Stimulated activated CD4-positive, alpha-beta T cell treated with anti-CD3 and anti-CD28 coated beads, Interleukin-12 subunit alpha, Interleukin-12 subunit beta, amount 100 ng/mL, for 4 hours (primary cell): ENCODE results near the gene CNIH2.
A peak's percentile ranks its signal among the peaks of the same experiment; 100 is the strongest.
"Not testable (repeated sequence)": the region's sequence is repeated elsewhere in the genome, so short reads cannot be mapped to it uniquely, and the experiment has no call there.

Experiments used
- DNase-seq: peaks from one replicate; pipeline ENCODE4 v3.0.0-alpha.2; 2020

CNIH2 gene

DNA sequence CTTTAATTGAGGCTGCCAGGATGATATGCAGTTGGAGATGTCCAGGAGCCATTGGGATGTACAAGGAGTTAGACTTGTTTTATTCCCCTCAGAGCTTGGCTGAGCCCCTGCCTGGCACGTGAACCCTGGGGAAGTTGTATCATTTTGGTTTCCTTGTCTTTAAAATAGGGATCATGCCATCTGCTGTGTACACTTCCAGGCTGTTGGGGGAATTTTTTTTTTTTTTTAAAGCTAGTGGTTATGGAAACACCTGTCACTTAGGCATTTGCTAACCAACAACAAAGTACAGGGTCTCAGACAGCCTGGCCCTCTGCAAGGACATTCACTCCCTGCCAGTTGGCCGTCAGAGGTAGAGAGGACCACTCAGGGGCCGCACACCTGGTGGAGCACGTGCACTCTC is 18.0 kb upstream of the CNIH2 start:
- DNase-seq, result no peak

DNA sequence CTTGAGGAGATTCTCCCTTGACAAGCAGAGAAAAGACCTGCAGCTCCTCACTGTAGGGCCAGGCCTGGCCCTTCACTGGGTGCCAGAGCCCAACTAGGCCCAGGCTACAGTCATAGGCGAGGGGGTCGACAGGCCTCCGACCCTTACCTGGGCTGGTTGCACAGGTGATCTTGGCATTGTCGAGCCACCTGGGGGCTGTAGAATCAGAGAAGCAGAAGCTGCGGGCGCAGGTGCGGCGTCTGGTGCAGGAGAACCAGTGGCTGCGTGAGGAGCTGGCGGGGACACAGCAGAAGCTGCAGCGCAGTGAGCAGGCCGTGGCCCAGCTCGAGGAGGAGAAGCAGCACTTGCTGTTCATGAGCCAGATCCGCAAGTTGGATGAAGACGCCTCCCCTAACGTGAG is 16.4 kb upstream of the CNIH2 start:
- DNase-seq, result no peak

DNA sequence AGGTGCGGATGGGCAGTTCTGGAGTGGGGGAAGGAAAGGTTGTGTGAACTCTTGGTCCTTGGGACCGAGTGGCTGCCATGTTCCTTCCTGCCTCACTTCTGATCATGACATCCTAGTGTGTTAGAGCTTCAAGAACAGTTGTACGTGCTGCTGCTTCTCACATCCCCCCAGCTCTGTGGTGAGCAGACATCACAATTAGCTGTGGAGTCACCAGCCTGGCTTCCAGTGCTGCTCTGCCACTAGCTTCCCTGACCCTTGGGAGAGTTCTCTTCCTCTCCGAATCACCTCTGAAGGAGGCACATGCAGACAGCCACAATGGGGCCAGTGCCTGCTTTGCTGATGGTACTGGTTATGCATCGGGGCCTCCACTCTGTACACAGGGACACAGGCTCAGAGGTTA is 15.8 kb upstream of the CNIH2 start:
- DNase-seq, result no peak

DNA sequence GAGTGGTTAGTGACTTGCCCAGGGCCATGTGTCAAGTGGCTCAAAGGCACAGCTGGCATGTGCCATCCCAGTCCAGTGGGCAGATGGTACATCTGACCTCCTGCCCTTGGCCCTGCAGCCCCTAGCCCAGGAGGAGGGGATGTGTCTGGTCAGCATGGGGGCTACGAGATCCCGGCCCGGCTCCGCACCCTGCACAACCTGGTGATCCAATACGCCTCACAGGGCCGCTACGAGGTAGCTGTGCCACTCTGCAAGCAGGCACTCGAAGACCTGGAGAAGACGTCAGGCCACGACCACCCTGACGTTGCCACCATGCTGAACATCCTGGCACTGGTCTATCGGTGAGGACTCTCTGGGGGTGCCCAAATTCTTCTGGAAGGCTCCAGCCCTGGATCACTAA is 15.3 kb upstream of the CNIH2 start:
- no peak for DNase-seq

DNA sequence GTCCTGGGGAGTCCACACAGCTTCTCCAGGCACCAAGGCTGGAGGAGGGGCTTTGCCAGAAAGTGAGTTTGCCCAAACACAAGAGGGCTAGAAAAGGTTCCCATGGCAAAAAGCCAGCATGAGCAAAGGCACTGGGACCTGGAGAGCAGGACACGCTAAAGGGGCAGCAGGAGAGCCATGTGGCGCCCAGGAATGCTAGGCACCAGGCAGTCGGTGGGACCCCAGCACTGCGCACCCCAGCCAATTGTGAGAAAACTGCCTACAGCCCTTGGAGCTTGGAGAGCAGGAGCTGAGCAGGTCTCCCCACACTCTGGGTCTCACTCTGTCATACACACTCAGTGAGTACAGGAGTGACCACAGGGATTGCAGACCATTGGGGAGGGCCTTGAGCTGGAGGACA is 14.7 kb upstream of the CNIH2 start:
- DNase-seq, result no peak

DNA sequence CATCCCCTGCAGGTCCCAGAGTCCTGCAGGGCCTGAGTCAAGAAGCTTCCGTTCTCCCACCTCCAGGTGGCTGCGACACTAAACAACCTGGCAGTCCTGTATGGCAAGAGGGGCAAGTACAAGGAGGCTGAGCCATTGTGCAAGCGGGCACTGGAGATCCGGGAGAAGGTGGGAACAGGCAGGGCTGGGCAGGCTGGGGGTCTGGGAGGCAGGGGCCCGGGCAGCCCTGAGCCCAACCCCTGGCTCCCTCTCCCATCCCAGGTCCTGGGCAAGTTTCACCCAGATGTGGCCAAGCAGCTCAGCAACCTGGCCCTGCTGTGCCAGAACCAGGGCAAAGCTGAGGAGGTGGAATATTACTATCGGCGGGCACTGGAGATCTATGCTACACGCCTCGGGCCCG is 14.2 kb upstream of the CNIH2 start:
- DNase-seq, result no peak

DNA sequence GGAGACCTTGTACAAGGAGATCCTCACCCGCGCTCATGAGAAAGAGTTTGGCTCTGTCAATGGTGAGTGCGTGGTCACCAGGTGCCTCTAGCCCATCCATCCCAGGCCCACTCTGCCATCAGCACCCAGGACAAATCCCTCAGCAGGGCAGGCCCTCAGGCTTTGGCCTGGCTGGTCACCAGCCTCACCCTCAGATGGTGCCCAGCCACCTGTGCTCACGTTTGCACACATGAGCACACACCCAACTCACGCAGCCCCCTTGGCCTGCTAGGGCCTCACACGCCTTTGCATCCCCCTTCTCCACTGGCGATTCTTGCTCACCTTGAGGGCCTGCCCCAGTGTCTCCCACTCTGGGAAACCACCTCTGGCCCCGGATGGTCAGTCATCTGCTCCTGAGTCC is 13.6 kb upstream of the CNIH2 start:
- no peak for DNase-seq

DNA sequence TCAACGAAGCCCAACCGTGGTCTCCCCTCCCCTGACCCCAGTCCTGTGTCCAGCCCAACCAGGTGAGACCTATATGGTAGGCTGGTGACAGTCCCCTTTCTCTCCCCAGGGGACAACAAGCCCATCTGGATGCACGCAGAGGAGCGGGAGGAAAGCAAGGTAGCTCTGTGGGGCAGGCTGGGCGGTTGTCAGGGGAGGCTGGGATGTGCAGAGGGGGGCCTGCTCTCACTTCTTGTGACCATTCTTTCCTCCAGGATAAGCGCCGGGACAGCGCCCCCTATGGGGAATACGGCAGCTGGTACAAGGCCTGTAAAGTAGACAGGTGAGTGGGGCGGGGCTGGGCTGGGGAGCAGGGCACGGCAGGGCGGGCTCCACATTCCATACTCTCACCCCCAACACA is 13.1 kb upstream of the CNIH2 start:
- peak; percentile 42 for DNase-seq

DNA sequence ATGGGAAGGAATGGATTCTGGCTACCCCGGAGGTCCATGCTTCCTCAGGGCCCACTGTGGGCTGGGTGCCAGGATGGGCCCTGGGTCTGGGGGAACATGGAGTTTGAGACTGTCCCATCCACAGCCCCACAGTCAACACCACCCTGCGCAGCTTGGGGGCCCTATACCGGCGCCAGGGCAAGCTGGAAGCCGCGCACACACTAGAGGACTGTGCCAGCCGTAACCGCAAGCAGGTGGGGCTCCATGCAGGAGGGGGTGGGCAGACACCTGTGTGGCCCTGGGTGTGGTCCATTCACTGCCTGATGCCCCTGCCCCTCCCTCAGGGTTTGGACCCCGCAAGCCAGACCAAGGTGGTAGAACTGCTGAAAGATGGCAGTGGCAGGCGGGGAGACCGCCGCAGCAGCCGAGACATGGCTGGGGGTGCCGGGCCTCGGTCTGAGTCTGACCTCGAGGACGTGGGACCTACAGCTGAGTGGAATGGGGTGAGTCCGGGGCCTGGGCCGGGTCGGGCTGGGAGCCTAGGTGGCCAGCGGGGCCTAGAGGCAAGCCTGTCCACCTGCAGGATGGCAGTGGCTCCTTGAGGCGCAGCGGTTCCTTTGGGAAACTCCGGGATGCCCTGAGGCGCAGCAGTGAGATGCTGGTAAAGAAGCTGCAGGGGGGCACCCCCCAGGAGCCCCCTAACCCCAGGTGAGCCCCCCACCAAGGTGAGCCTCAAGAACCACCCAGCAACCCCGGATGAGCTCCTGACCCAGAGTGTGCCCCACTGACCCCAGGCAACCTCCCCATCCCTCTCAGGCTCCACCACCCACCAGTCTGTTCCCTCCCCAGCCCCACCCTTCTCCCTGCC is 12.2 kb upstream of the CNIH2 start:
- no peak for DNase-seq

DNA sequence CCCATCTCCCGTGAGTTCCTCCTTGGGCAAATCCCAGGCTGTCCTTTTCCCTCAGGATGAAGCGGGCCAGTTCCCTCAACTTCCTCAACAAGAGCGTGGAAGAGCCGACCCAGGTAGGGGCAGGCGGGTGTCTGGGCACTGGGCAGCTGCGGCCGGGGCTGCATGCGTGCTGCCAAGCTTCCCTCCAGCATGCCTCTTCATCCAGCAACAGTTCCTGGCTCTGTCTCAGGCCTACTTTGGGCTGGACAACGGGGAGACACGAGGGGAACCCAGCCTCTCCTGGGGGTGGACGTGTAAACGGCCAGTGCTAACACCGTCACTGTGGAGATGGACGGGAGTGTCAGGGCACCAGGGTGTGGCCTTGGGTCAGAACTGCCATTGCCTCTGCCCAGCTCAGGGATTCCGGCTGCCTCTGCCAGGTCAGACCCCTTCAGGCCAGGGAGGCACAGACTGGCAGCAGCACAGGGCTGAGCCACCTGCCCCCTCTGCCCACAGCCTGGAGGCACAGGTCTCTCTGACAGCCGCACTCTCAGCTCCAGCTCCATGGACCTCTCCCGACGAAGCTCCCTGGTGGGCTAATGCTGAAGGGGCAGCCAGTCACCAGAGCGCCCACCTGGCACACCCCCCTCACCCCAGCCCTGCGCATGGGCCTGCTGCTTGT is 11.5 kb upstream of the CNIH2 start:
- DNase-seq, result no peak

DNA sequence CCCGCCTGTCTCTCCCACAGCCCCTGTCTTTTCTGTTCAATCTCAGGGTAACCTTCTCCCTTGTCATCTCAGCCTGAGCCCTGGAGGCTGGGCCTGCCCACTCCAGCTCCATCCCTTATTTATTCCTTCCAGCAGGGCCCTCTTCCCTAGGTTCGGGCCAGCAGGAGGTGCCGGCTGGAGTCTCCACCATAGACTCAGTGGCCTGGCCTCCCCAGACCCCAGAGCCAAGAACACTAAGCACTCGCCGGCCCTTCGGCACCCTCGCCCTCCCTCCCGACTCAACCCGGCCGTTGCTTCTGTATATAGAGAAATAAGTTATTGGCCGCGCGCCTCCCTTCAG is 11.0 kb upstream of the CNIH2 start:
- no peak for DNase-seq

DNA sequence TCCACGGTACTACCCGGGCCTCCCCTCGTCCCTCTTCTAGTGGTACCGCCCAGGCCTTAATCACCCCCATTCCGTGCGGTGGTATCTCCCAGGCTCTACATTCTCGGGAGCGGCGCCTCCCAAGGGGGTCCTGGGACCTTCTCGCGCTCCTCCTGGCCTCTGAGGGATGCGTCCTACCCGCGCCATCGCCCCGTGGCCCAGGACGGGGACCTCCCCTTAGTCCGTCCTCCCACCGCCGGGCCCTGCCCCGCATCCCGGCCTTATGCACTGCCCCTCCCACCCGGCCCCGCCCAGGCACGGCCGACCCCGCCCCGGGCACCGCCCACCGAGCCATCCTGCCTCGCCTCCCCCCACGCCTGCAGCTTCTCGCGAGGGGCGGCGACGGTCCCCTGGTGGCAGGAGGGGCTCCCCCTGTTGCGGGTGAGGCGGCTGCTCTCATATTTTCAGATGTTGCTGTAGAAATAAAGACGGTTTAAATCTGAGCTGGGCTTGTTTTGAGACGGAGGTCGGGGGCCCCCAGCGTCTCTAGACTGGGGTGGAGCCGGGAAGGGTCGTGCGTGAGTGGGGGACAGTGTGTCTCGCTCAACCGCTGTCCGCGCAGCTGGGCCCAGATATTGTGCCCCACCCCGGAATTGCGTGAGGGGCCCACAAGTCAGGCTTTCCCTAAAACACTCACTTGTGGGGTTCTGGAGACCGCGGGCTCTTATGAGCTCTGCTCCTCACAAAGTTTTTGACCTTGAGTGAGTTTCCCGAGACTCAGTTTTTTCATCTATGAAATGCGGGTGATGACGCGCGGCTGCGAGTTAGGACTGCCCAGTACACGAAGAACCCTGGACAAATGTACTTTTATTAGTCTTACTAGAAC is 10.4 kb upstream of the CNIH2 start:
- peak; percentile 89 for DNase-seq

DNA sequence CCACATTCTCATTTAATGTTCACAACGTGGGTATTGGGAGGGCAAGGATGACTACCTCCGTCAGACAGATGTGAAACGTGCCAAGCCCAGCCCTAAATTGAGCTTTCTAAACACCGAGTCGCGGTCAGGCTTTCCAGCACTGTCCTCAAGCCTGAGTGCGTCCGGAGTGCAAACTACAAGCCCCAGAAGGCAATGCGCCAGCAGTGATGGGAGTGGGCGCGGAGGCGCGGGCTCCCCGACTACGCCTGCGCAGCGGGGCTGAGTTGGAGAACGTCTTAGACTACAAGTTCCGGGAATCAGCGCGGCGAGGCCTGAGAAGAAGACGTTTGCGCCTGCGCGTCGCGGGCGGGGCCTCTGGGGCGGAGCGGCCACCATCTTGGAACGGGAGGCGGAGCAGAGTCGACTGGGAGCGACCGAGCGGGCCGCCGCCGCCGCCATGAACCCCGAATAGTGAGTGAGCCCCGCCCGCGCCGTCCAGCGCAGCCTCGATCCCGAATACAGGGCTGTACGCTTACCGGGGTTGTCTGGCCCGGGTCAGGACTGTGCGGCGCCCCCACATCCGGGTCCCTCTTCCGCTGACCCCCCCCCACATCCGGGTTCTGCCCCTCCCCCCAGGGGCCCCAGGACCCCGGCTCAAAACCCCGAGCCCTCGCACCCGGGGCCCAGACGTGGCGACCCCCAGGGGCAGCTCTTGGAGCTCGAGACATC is 9.6 kb upstream of the CNIH2 start, which contains the start of gene RAB1B:
TSS of gene RAB1B (plus strand) at position 396 of the 708 bp plus-strand sequence. CDS start at position 437, 41 bp downstream.
- peak; percentile 99 for DNase-seq

DNA sequence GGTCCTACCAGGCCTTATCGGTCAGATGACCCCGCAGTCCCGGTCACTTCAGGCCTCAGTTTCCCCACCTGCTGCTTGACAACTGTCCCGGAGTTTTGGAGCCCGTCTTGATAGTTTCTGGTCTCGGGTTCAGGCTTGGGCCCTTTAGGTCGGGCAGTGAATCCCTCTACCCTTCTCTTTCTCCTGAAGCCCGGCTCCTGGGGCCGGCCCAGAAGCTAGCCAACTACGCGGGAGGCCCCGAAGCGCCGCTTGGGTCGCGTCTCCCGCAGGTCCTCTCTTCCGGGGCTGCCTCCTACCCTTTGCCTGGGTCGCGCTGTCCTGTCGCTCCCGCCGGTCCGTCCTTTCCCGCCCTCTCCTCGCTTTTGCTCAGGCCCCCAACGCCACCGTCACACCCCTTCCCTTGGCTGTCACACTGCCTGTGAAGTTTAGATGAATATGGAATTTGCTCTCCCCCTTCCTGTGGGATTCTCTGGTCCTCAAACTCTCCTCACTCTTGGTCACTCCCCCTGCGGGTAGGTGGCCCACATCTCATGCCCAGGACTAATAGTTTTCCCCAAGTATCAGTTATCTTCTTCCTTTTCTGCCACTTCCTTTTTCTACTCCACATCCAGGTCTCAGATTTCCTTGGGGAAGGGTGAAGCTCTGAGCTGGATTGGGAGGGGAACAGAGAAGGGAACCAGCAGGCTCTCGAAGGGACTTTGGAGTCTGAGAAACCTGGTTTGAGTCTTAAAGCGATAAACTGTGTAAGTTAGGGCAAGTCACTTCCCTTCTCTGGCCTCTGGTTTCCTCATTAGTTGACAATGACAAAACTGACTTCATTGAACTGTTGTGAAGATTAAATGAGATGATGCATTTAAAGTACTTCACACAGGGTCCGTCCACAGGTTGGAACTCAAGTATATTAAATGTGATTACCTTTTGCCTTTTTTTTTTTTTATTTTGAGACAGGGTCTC is 8.7 kb upstream of the CNIH2 start:
- no peak for DNase-seq

DNA sequence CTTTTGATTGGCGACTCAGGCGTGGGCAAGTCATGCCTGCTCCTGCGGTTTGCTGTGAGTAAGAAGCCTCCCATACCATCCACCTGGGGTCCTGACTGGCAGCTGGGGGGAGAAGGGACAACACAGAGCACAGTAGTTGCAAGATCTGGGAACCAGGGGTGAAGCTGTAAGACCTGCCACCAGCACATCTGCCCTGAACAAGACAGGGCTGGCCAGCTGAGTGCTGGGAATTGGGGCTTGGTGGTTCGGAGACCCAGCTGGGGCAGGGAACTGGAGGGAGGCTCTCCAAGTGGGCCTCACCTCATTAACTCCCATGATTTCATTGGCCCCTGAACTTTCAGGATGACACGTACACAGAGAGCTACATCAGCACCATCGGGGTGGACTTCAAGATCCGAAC is 6.2 kb upstream of the CNIH2 start:
- no peak for DNase-seq

DNA sequence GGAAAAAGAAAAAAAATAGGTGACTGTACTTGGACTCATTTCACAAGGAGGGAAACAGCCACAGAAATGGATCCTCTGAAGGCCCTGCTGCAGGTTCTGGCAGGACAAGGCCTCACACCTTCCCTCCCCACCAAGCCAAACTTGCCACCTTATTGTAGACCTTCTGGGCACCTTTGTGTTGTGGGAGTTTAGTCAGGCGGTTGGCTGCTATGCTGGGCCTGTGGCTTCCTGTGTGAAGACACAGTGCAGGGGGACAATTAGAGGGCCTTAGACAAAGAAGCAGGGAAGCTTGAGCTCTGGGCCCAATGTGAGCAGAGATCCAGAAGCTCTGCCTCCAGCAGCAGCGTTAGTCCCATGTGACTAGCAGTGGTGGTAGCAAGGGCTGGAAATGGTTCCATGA is 5.4 kb upstream of the CNIH2 start:
- DNase-seq, result no peak

DNA sequence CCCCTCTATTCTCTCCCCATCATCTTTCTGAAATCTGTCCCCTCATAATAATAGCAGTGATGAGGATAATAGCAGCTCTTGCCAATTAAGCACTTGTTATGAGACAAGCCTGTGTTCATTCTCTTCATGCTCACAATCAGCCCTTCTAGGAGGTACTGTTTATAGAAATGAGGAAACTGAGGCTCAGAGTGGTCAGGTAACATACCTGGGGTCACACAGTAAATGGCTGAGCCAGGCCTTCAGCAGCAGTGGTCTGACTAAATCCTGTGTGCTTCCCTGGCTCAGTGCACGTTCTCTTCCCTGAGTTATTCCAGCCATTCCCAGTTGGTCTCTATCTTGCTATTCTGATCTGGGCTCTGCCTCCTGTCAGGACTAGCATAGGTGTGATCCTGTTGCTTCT is 3.8 kb upstream of the CNIH2 start:
- no peak for DNase-seq

DNA sequence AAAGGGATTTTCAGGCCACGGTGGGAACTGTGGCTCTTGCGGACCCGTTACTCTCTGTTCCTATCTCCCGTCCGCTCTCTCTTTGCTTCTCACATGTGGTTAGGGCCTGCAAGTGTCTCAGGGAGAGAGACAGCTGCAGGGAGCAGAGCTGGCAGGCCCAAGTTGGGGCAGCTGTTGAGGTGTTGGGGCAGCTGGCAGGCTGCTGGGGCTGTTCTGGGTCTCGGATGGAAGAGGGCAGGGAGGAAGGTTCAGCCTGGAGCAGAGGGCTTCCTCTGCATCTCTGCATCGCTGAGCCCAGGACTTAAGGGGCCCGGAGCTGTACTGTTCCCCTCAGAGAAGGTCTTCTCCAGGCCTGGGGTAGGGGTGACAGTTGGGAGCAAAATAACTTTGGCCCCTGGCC is 2.6 kb upstream of the CNIH2 start:
- no peak for DNase-seq

DNA sequence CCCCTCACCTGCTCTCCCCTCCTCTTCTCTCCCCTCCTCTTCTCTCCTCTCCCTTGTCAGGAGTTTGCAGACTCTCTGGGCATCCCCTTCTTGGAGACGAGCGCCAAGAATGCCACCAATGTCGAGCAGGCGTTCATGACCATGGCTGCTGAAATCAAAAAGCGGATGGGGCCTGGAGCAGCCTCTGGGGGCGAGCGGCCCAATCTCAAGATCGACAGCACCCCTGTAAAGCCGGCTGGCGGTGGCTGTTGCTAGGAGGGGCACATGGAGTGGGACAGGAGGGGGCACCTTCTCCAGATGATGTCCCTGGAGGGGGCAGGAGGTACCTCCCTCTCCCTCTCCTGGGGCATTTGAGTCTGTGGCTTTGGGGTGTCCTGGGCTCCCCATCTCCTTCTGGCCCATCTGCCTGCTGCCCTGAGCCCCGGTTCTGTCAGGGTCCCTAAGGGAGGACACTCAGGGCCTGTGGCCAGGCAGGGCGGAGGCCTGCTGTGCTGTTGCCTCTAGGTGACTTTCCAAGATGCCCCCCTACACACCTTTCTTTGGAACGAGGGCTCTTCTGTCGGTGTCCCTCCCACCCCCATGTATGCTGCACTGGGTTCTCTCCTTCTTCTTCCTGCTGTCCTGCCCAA is 1.9 kb upstream of the CNIH2 start:
- no peak for DNase-seq

DNA sequence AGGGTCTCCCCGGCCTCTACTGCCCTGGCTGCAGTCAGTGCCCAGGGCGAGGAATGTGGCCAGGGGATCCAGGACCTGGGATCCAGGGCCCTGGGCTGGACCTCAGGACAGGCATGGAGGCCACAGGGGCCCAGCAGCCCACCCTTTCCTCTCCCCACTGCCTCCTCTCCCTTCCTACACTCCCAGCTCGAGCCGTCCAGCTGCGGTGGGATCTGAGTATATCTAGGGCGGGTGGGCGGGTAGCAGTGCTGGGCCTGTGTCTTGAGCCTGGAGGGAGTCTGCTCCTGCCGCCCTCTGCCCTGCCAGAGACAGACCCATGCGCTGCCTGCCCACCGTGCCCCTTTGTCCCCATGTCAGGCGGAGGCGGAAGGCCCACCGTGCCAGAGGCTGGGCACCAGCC is 1.4 kb upstream of the CNIH2 start:
- DNase-seq, result not testable (repeated sequence)

DNA sequence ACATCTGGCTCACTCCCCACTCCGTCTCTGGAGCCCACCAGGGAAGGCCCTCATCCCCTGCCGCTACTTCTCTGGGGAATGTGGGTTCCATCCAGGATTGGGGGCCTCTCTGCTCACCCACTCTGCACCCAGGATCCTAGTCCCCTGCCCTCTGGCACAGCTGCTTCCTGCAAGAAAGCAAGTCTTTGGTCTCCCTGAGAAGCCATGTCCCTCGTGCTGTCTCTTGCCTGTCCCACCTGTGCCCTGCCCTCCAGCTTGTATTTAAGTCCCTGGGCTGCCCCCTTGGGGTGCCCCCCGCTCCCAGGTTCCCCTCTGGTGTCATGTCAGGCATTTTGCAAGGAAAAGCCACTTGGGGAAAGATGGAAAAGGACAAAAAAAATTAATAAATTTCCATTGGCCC is 911 bp upstream of the CNIH2 start:
- DNase-seq, result not testable (repeated sequence)
